IMR-90 (cell line): Measurements from ENCODE around the gene ZMAT5. TPM values are rescaled to one million over a fixed set of nuclear protein-coding genes. Genes with fewer than 3 reads are reported as not detected.

ENCODE experiments used
- ATAC-seq: fragments of 200-7000 bp; cut with Tn5 transposase; 2 replicates; pipeline ENCODE4 v1.9.1; 2020; ENCODE audit warnings: low read depth, mild to moderate bottlenecking, moderate library complexity
- BruUV-seq: library from RNA; stranded (reverse); fragments of 400-500 nt; replicated peaks from 2 replicates; lab custom pipeline; 2021; lab: Mats Ljungman, UMichigan
- CTCF ChIA-PET: fragments of 300-600 bp; formaldehyde crosslinking; extraction: SDS; loops from one replicate; lab custom pipeline; 2021; ENCODE audit warnings: antibody characterized with exemption; lab: Yijun Ruan, JAX
- POLR2A ChIA-PET: fragments of 300-600 bp; sonication (Branson Sonifier 250); formaldehyde crosslinking; loops from one replicate; lab custom pipeline; 2022; ENCODE audit warnings: antibody characterized with exemption; ENCODE audit not compliant: unreplicated experiment; lab: Charles Lee
- DNase-seq: peaks from one replicate; pipeline ENCODE4 v3.0.0; 2013
- H2AFZ ChIP-seq: replicated peaks from 2 replicates; pipeline ENCODE3; 2013; ENCODE audit warnings: low read length, mild to moderate bottlenecking; ENCODE audit not compliant: poor library complexity
- H2AK5ac ChIP-seq: 2 replicates; pipeline ENCODE4 v1.6.1; 2013; ENCODE audit warnings: low read depth, low read length, inconsistent platforms
- H2AK9ac ChIP-seq: replicated peaks from 2 replicates; pipeline ENCODE3; 2013; ENCODE audit warnings: mild to moderate bottlenecking, low read depth, low read length, moderate library complexity; ENCODE audit not compliant: poor library complexity
- H2BK120ac ChIP-seq: 2 replicates; pipeline ENCODE4 v1.6.1; 2013; ENCODE audit warnings: low read depth, low read length, inconsistent platforms
- H2BK15ac ChIP-seq: 3 replicates; pipeline ENCODE4 v1.6.1; 2013; ENCODE audit warnings: low read depth, low read length, inconsistent platforms
- H2BK20ac ChIP-seq: 2 replicates; pipeline ENCODE4 v1.6.1; 2013; ENCODE audit warnings: low read depth, mild to moderate bottlenecking, inconsistent platforms, low read length, moderate library complexity
- H2BK5ac ChIP-seq: 2 replicates; pipeline ENCODE4 v1.6.1; 2013; ENCODE audit warnings: mild to moderate bottlenecking, low read depth, low read length, inconsistent platforms; ENCODE audit not compliant: poor library complexity, severe bottlenecking
- H3K14ac ChIP-seq: replicated peaks from 2 replicates; pipeline ENCODE4 v1.6.1; 2013; ENCODE audit warnings: low read depth, low read length, inconsistent platforms
- H3K18ac ChIP-seq: 2 replicates; pipeline ENCODE4 v1.6.1; 2013; ENCODE audit warnings: low read depth, low read length, control low read depth
- H3K23ac ChIP-seq: 2 replicates; pipeline ENCODE4 v1.6.1; 2013; ENCODE audit warnings: low read depth, low read length, inconsistent platforms
- H3K27ac ChIP-seq: 2 replicates; pipeline ENCODE4 v1.5.1; 2013; ENCODE audit warnings: mild to moderate bottlenecking, control low read depth, low read length; ENCODE audit not compliant: insufficient read depth
- H3K27me3 ChIP-seq: 2 replicates; pipeline ENCODE4 v1.6.1; 2013; ENCODE audit warnings: low read length; ENCODE audit not compliant: control insufficient read depth, insufficient read depth
- H3K36me3 ChIP-seq: 2 replicates; pipeline ENCODE4 v1.6.1; 2013; ENCODE audit warnings: low read length, mixed read lengths; ENCODE audit not compliant: control insufficient read depth, insufficient read depth
- H3K4ac ChIP-seq: 2 replicates; pipeline ENCODE4 v1.6.1; 2013; ENCODE audit warnings: low read depth, low read length, inconsistent platforms
- H3K4me1 ChIP-seq: 2 replicates; pipeline ENCODE4 v1.6.1; 2013; ENCODE audit warnings: low read length, mixed read lengths; ENCODE audit not compliant: control insufficient read depth, insufficient read depth
- H3K4me2 ChIP-seq: 2 replicates; pipeline ENCODE4 v1.6.1; 2013; ENCODE audit warnings: low read depth, mild to moderate bottlenecking, control low read depth, low read length, moderate library complexity
- H3K4me3 ChIP-seq: 2 replicates; pipeline ENCODE4 v1.5.1; 2013; ENCODE audit warnings: low read depth, mild to moderate bottlenecking, control low read depth, low read length, moderate library complexity; ENCODE audit not compliant: insufficient read depth
- H3K56ac ChIP-seq: 2 replicates; pipeline ENCODE4 v1.6.1; 2013; ENCODE audit warnings: low read length, inconsistent platforms; ENCODE audit not compliant: insufficient read depth; ENCODE audit errors: extremely low read depth
- H3K79me1 ChIP-seq, 2 experiments: 2 replicates each; pipeline ENCODE4 v1.6.1; 2013; ENCODE audit warnings: low read length in 2 of 2, inconsistent platforms in 1 of 2, low read depth in 1 of 2
- H3K9ac ChIP-seq: 2 replicates; pipeline ENCODE4 v1.6.1; 2013; ENCODE audit warnings: low read depth, low read length, control low read depth
- H3K9me1 ChIP-seq: 2 replicates; pipeline ENCODE4 v1.6.1; 2013; ENCODE audit warnings: low read length, inconsistent platforms; ENCODE audit not compliant: insufficient read depth
- H3K9me3 ChIP-seq: 2 replicates; pipeline ENCODE4 v1.6.1; 2013; ENCODE audit warnings: low read length; ENCODE audit not compliant: control insufficient read depth, insufficient read depth
- H4K20me1 ChIP-seq: 2 replicates; pipeline ENCODE4 v1.6.1; 2013; ENCODE audit warnings: low read length, inconsistent platforms; ENCODE audit not compliant: insufficient read depth
- H4K5ac ChIP-seq: 2 replicates; pipeline ENCODE4 v1.6.1; 2013; ENCODE audit warnings: mild to moderate bottlenecking, low read depth, low read length, control low read depth
- H4K8ac ChIP-seq, 2 experiments: 2 replicates each; pipeline ENCODE4 v1.6.1; 2013; ENCODE audit warnings: low read depth in 2 of 2, low read length in 2 of 2, control low read depth in 1 of 2, inconsistent platforms in 1 of 2
- H4K91ac ChIP-seq: 2 replicates; pipeline ENCODE4 v1.6.1; 2013; ENCODE audit warnings: low read depth, low read length, inconsistent platforms; ENCODE audit not compliant: insufficient read depth
- FOS ChIP-seq: fragments of 150-350 bp; IDR thresholded peaks from 2 replicates; pipeline ENCODE4 v1.6.1; 2016; ENCODE audit warnings: low read depth, low read length
- MAFK ChIP-seq: IDR thresholded peaks from 2 replicates; pipeline ENCODE4 v1.6.1; 2012; ENCODE audit warnings: low read depth, low read length, improper control_type of control experiment
- MAZ ChIP-seq: IDR thresholded peaks from 2 replicates; pipeline ENCODE4 v1.6.1; 2012; ENCODE audit warnings: low read depth, mild to moderate bottlenecking, low read length, improper control_type of control experiment, moderate library complexity, borderline replicate concordance
- MXI1 ChIP-seq: IDR thresholded peaks from 2 replicates; pipeline ENCODE4 v1.6.1; 2012; ENCODE audit warnings: low read depth, mild to moderate bottlenecking, low read length, moderate library complexity, borderline replicate concordance
- NFE2L2 ChIP-seq: fragments of 150-350 bp; IDR thresholded peaks from 2 replicates; pipeline ENCODE4 v1.6.1; 2016; ENCODE audit warnings: low read depth, mild to moderate bottlenecking, low read length
- RAD21 ChIP-seq: IDR thresholded peaks from 2 replicates; pipeline ENCODE4 v1.6.1; 2012; ENCODE audit warnings: low read length, improper control_type of control experiment
- RCOR1 ChIP-seq: IDR thresholded peaks from 2 replicates; pipeline ENCODE4 v1.6.1; 2012; ENCODE audit warnings: mild to moderate bottlenecking, low read length, improper control_type of control experiment; ENCODE audit not compliant: insufficient replicate concordance
- RFX5 ChIP-seq: IDR thresholded peaks from 2 replicates; pipeline ENCODE4 v1.8.0; 2012; ENCODE audit warnings: low read depth, mild to moderate bottlenecking, low read length, moderate library complexity
- WGBS, 2 experiments: methylation state at CpG; one replicate each; pipeline versions ENCODE4 v1.1.5 to v1.1.7; 2013; ENCODE audit warnings: missing lambda C conversion rate in 2 of 2; ENCODE audit not compliant: insufficient read length in 1 of 2; ENCODE audit errors: extremely low coverage in 2 of 2; 5-methylcytosine and 5-hydroxymethylcytosine counted together
- dilution Hi-C: fragments of 300-500 bp; cut with HindIII; formaldehyde crosslinking; loops from one replicate; pipeline ENCODE4 v1.14.3; 2018; ENCODE audit warnings: low sequenced_read_pairs; ENCODE audit not compliant: unreplicated experiment
- in situ Hi-C: fragments of 300-500 bp; cut with MboI; formaldehyde crosslinking; loops from 3 replicates; pipeline ENCODE4 v1.14.3; 2019; ENCODE audit warnings: low sequenced_read_pairs, inconsistent platforms, mixed read lengths
- intact Hi-C: fragments of 100-400 bp; cut with micrococcal nuclease; formaldehyde crosslinking; loops from 2 replicates; pipeline ENCODE4 v1.10.0; 2022
- polyA plus RNA-seq, 3 experiments: library from polyadenylated mRNA; depleted of rRNA; stranded (reverse); fragments of >200 nt; gene quantifications; 2 replicates each; pipeline ENCODE4 v1.2.3, GENCODE V29; 2012; ENCODE audit warnings: low replicate concordance in 1 of 3
- total RNA-seq: library from RNA; depleted of rRNA; stranded (reverse); fragments of >200 nt; gene quantifications from 2 replicates; pipeline ENCODE4 v1.2.3, GENCODE V29; 2012
- TF ChIP-seq, protein P1 (sequence below): fragments of 150-350 bp; IDR thresholded peaks from 2 replicates; pipeline ENCODE4 v1.6.1; 2016; ENCODE audit warnings: low read depth, mild to moderate bottlenecking, low read length, moderate library complexity, borderline replicate concordance

ZMAT5 gene
- total and polyA plus RNA-seq, 2 of the 4 experiments (the other 2 are of a cell fraction): 21.7 to 31.8 TPM

DNA sequence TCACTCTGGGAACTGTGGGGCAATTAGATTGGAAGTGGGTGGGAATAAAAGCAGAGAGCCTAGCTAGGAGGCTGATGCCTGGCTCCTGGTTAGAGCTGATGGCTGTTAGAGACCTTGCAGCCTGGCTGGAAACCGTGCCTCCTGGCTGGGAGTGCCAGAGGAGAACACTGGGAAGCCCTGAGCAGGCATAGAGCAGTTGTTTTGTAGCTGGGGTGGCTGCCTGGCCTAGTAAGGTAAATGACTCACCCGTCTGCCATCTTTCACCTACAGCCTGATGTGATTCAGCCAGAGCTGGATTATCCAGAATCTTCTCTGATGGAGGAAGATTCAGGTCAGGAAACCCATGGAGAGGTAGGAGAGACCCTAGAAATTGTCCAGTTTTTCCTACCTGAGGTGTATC lies 6.4 kb upstream of the ZMAT5 start:
- Histone ChIP-seq H2AFZ (peak overlapping the region; percentile 88), H3K56ac (peak overlapping the region; percentile 66; the same call in 1 of the 2 replicates)

More for the DNA sequence above, 6.4 kb upstream of the ZMAT5 start:
- Histone ChIP-seq H2AK5ac (peak overlapping the region; percentile 93), H3K4ac (peak overlapping the region; percentile 91), H3K9ac (0 out of 2 replicates have a peak overlapping the region, but pooled peaks have one; percentile 50), H2BK5ac (peak overlapping the region; percentile 85), H2BK120ac (peak overlapping the region; percentile 85), H3K23ac (no peak overlapping the region), H3K9me1 (no peaks in the 10 kb centered on the region), H4K20me1 (peaks cover 2% of the 10 kb centered on the region; the same call in 1 of the 2 replicates), H2BK15ac (peak overlapping the region; percentile 89; the same call in 1 of the 3 replicates), H3K79me1 (peaks cover 10 to 28% of the 10 kb centered on the region in 2 experiments; a peak in 3 of 4 replicates), H3K9me3 (no peaks in the 10 kb centered on the region), H3K36me3 (peaks cover 12% of the 10 kb centered on the region), H3K4me3 (no peak overlapping the region), H3K27me3 (no peaks in the 10 kb centered on the region), H4K5ac (peak overlapping the region; percentile 22; the same call in 1 of the 2 replicates), H2AK9ac (no peak overlapping the region), H3K18ac (peak overlapping the region; percentile 5; the same call in 1 of the 2 replicates), H2BK20ac (peak overlapping the region; percentile 84), H3K27ac (peak overlapping the region; percentile 78), H3K14ac (peak overlapping the region; percentile 64), H4K8ac (peak overlapping the region; percentile 53 to 73), H3K4me2 (no peak overlapping the region), H3K4me1 (peaks cover 11% of the 10 kb centered on the region), H4K91ac (peak overlapping the region; percentile 70)
- 50% methylated on average over 1 of the region's 2 CpGs; no CpG with 5 or more reads in 1 of the 2 experiments for WGBS, 2 experiments
- peak; percentile 58 for ATAC-seq
- BruUV-seq: no TSS peak
- intact Hi-C loops: loop anchor here (2.0 kb wide), 1 partner anchor 66 kb away; the partner anchor contains the start of gene ASCC2
- ChIA-PET CTCF (interaction anchor here (0.7 to 2.1 kb wide), 6 partner anchors 8 to 315 kb away, joined by 3 to 4 read pairs (median 3); no protein-coding TSS in a partner anchor), POLR2A (no interaction called here)
- no peak for TF ChIP-seq RCOR1
- TF ChIP-seq, protein P1, sequence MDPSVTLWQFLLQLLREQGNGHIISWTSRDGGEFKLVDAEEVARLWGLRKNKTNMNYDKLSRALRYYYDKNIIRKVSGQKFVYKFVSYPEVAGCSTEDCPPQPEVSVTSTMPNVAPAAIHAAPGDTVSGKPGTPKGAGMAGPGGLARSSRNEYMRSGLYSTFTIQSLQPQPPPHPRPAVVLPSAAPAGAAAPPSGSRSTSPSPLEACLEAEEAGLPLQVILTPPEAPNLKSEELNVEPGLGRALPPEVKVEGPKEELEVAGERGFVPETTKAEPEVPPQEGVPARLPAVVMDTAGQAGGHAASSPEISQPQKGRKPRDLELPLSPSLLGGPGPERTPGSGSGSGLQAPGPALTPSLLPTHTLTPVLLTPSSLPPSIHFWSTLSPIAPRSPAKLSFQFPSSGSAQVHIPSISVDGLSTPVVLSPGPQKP: no peak
- TF ChIP-seq MAFK: no peak
- TF ChIP-seq MXI1: no peak
- no peak for TF ChIP-seq MAZ
- no peak for TF ChIP-seq RAD21
- peak; percentile 32; the same call in 1 of the 2 replicates for TF ChIP-seq FOS
- TF ChIP-seq RFX5: no peak
- TF ChIP-seq NFE2L2: no peak
- in situ Hi-C loops: no loop called here
- dilution Hi-C loops: no loop called here
- peak; percentile 61 for DNase-seq
